HL-60 (cell line): Measurements from ENCODE around the gene MAD1L1.

Experiments used
- DNase-seq, 2 experiments: peaks; one replicate each; pipeline ENCODE4 v3.0.0-alpha.2; 2010 to 2020; ENCODE audit warnings: low read depth in 1 of 2, low spot score in 1 of 2
- H3K27ac ChIP-seq: fragments of 250-450 bp; sonication (Bioruptor Pico); replicated peaks from 2 replicates; pipeline ENCODE4 v1.5.1; 2020; ENCODE audit warnings: mild to moderate bottlenecking, moderate library complexity
- H3K27me3 ChIP-seq: fragments of 250-450 bp; sonication (Bioruptor Pico); 2 replicates; pipeline ENCODE4 v1.5.1; 2021; ENCODE audit warnings: mild to moderate bottlenecking, moderate library complexity; ENCODE audit not compliant: insufficient read depth, poor library complexity, severe bottlenecking
- H3K4me3 ChIP-seq: replicated peaks from 2 replicates; pipeline ENCODE4 v1.5.1; 2011; ENCODE audit warnings: mild to moderate bottlenecking, control low read depth, low read length; ENCODE audit not compliant: insufficient read depth
- CTCF ChIP-seq: IDR thresholded peaks from one replicate; pipeline ENCODE4 v1.5.1; 2011; ENCODE audit warnings: low read length, control low read depth, inconsistent platforms; ENCODE audit not compliant: insufficient read depth
- GABPA ChIP-seq: IDR thresholded peaks from 2 replicates; pipeline ENCODE4 v1.6.1; 2012; ENCODE audit warnings: low read depth
- POLR2AphosphoS5 ChIP-seq: IDR thresholded peaks from 2 replicates; pipeline ENCODE4 v1.6.1; 2012; ENCODE audit warnings: low read depth
- REST ChIP-seq: IDR thresholded peaks from 2 replicates; pipeline ENCODE4 v1.6.1; 2012; ENCODE audit warnings: low read depth; ENCODE audit not compliant: insufficient replicate concordance
- SPI1 ChIP-seq: IDR thresholded peaks from 2 replicates; pipeline ENCODE4 v1.6.1; 2012; ENCODE audit warnings: low read depth, mild to moderate bottlenecking, borderline replicate concordance

MAD1L1 gene

GRCh38 chr7:2014391-2015241 is 218.1 kb downstream of the MAD1L1 start:
- no peak for DNase-seq
- no peak for TF ChIP-seq REST
- no peak for TF ChIP-seq POLR2AphosphoS5
- no peak for TF ChIP-seq GABPA
- TF ChIP-seq SPI1: no peak
- TF ChIP-seq CTCF: no peak
- no peak overlapping the region for H3K27ac ChIP-seq

GRCh38 chr7:2013381-2014311 is 219.1 kb downstream of the MAD1L1 start:
- TF ChIP-seq GABPA: no peak
- TF ChIP-seq REST: no peak
- TF ChIP-seq SPI1: no peak
- TF ChIP-seq POLR2AphosphoS5: no peak
- no peak for TF ChIP-seq CTCF
- H3K27ac ChIP-seq: no peak overlapping the region
- no peak overlapping the region for H3K4me3 ChIP-seq
- H3K27me3 ChIP-seq: no peaks in the 10 kb centered on the region
- no peak for DNase-seq

More at GRCh38 chr7:2014391-2015241, 218.1 kb downstream of the MAD1L1 start:
- Histone ChIP-seq H3K4me3 (no peak overlapping the region), H3K27me3 (no peaks in the 10 kb centered on the region)

- no peak overlapping the region for H3K27ac ChIP-seq
- no peak overlapping the region for H3K4me3 ChIP-seq
- DNase-seq: no peak
- TF ChIP-seq CTCF (no peak), GABPA (no peak), REST (no peak), POLR2AphosphoS5 (no peak), SPI1 (no peak)
- no peaks in the 10 kb centered on the region for H3K27me3 ChIP-seq
Observed at GRCh38 chr7:2012981-2013380, 219.8 kb downstream of the MAD1L1 start.
